Measurements from ENCODE around the gene UXS1. TPM values are rescaled to one million over a fixed set of nuclear protein-coding genes. Genes with fewer than 3 reads are reported as not detected.

UXS1 gene
- total RNA-seq, 1 donor from 2014 or later, result 60.7 TPM

- H3K27ac Mint-ChIP-seq, result peak overlapping the region; percentile 41
- H3K36me3 Mint-ChIP-seq (ENCODE audit: insufficient read depth), result peaks cover 6% of the 10 kb centered on the region
- H3K27me3 Mint-ChIP-seq, result no peaks in the 10 kb centered on the region
- TF ChIP-seq CTCF (IDR thresholded peaks at IDR 0.05; ENCODE audit: unreplicated experiment), result no peak
- H3K4me3 Mint-ChIP-seq (ENCODE audit: low read depth), result no peak overlapping the region
- H3K9me3 Mint-ChIP-seq (ENCODE audit: low read depth), result no peaks in the 10 kb centered on the region
- peaks cover 9% of the 10 kb centered on the region for H3K4me1 Mint-ChIP-seq (ENCODE audit: low read depth)
- DNase-seq (ENCODE audit: low spot score, unreplicated experiment), result no peak
These were observed 79.9 kb downstream of the UXS1 start for GRCh38 chr2:106114166-106114565.

- TF ChIP-seq CTCF (IDR thresholded peaks at IDR 0.05; ENCODE audit: unreplicated experiment), result no peak
- peak overlapping the region; percentile 41 for H3K27ac Mint-ChIP-seq
- peaks cover 9% of the 10 kb centered on the region for H3K4me1 Mint-ChIP-seq (ENCODE audit: low read depth)
- H3K4me3 Mint-ChIP-seq (ENCODE audit: low read depth), result no peak overlapping the region
- H3K27me3 Mint-ChIP-seq, result no peaks in the 10 kb centered on the region
- H3K9me3 Mint-ChIP-seq (ENCODE audit: low read depth), result no peaks in the 10 kb centered on the region
- DNase-seq (ENCODE audit: low spot score, unreplicated experiment), result no peak
- peaks cover 6% of the 10 kb centered on the region for H3K36me3 Mint-ChIP-seq (ENCODE audit: insufficient read depth)
These were observed 80.6 kb downstream of the UXS1 start for GRCh38 chr2:106113361-106113966.

GRCh38 chr2:106111882-106112571 is 82.1 kb downstream of the UXS1 start:
- Mint-ChIP-seq H3K27me3 (no peaks in the 10 kb centered on the region), H3K36me3 (ENCODE audit: insufficient read depth) (peaks cover 6% of the 10 kb centered on the region), H3K9me3 (ENCODE audit: low read depth) (no peaks in the 10 kb centered on the region), H3K4me3 (ENCODE audit: low read depth) (no peak overlapping the region), H3K27ac (no peak overlapping the region), H3K4me1 (ENCODE audit: low read depth) (peaks cover 7% of the 10 kb centered on the region)
- DNase-seq (ENCODE audit: low spot score, unreplicated experiment), result no peak
- no peak for TF ChIP-seq CTCF (IDR thresholded peaks at IDR 0.05; ENCODE audit: unreplicated experiment)

- DNase-seq (ENCODE audit: low spot score, unreplicated experiment), result no peak
- Mint-ChIP-seq H3K4me1 (ENCODE audit: low read depth) (peaks cover 7% of the 10 kb centered on the region), H3K27ac (no peak overlapping the region), H3K4me3 (ENCODE audit: low read depth) (no peak overlapping the region), H3K27me3 (no peaks in the 10 kb centered on the region), H3K36me3 (ENCODE audit: insufficient read depth) (peaks cover 6% of the 10 kb centered on the region), H3K9me3 (ENCODE audit: low read depth) (no peaks in the 10 kb centered on the region)
- TF ChIP-seq CTCF (IDR thresholded peaks at IDR 0.05; ENCODE audit: unreplicated experiment), result no peak
These were observed 84.3 kb downstream of the UXS1 start for GRCh38 chr2:106109675-106110424.

- Mint-ChIP-seq H3K9me3 (ENCODE audit: low read depth) (no peaks in the 10 kb centered on the region), H3K4me1 (ENCODE audit: low read depth) (peaks cover 7% of the 10 kb centered on the region), H3K27me3 (no peaks in the 10 kb centered on the region), H3K27ac (no peak overlapping the region), H3K36me3 (ENCODE audit: insufficient read depth) (peaks cover 8% of the 10 kb centered on the region), H3K4me3 (ENCODE audit: low read depth) (no peak overlapping the region)
- no peak for DNase-seq (ENCODE audit: low spot score, unreplicated experiment)
- no peak for TF ChIP-seq CTCF (IDR thresholded peaks at IDR 0.05; ENCODE audit: unreplicated experiment)
These were observed 85.3 kb downstream of the UXS1 start for GRCh38 chr2:106108791-106109190.

All from progenitor cell of endocrine pancreas (in vitro differentiated cells).